ENCODE results near the gene DNM3. TPM values are rescaled to one million over a fixed set of nuclear protein-coding genes. Genes with fewer than 3 reads are reported as not detected.

The DNM3 gene
- total and polyA plus RNA-seq, 2 experiments from 2014 or later: 5.2 to 12.2 TPM

GRCh38 chr1:171912509-171913175, 71.3 kb downstream of the DNM3 start (continued):
- TF ChIP-seq ZNF462 (CRISPR knock-in tag; IDR thresholded peaks at IDR 0.05) (no peak), JUNB (IDR thresholded peaks at IDR 0.05; ENCODE audit: unreplicated experiment) (no peak), ZNF114 (CRISPR knock-in tag; IDR thresholded peaks at IDR 0.05) (no peak), EZH2phosphoT487 (IDR thresholded peaks at IDR 0.05; ENCODE audit: unreplicated experiment) (no peak), EZH2 (IDR thresholded peaks at IDR 0.05; ENCODE audit: low read depth, unreplicated experiment) (no peak), ETS1 (IDR thresholded peaks at IDR 0.05) (no peak)

DNA sequence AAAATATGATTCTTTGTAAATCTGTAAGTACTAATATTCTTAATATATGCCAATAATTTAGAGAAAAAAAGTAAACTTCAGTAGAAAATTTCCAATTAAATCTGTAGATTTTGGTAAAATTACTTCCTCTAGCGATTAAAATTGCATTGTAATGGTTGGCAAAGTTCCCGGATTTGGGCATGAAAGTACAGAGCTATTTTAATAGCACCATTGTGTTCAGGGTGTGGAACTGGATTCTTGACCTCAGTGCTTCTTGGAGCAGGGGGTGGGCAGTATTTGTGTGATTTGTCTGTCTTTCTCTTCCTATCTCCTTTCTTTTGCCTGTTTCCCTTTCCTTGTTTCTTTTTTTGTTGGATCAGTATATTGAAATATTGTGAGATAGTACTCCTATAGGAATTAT, 72.1 kb downstream of the DNM3 start:
- H3K79me2 ChIP-seq (replicated peaks; ENCODE audit: insufficient read depth): no peaks in the 10 kb centered on the region
- Mint-ChIP-seq H3K36me3 (ENCODE audit: low read depth) (no peaks in the 10 kb centered on the region), H3K27ac (no peak overlapping the region), H3K27me3 (ENCODE audit: insufficient read depth, low read depth, poor library complexity) (no peaks in the 10 kb centered on the region), H3K4me3 (no peak overlapping the region), H3K9me3 (no peaks in the 10 kb centered on the region), H3K4me1 (peaks cover 29% of the 10 kb centered on the region)
- H4K20me1 ChIP-seq (replicated peaks; ENCODE audit: insufficient read depth): no peaks in the 10 kb centered on the region
- peaks cover 5% of the 10 kb centered on the region; the same call in 1 of the 2 replicates for H3K9me2 ChIP-seq (ENCODE audit: insufficient read depth)
- no peaks in the 10 kb centered on the region for H3K27me3 ChIP-seq (ENCODE audit: insufficient read depth)
- H3F3A ChIP-seq (replicated peaks; ENCODE audit: low read depth): no peaks in the 10 kb centered on the region; the same call in 1 of the 2 replicates
- no peak for ATAC-seq
- H3K4me2 ChIP-seq: no peak overlapping the region
- H3K27ac ChIP-seq (ENCODE audit: low read depth): no peak overlapping the region
- no peak for DNase-seq (ENCODE audit: low spot score)
- peaks cover 31% of the 10 kb centered on the region for H3K4me1 ChIP-seq (ENCODE audit: insufficient read depth)
- H2AFZ ChIP-seq: no peak overlapping the region
- no peak overlapping the region for H3K4me3 ChIP-seq
- H3K36me3 ChIP-seq (ENCODE audit: insufficient read depth): no peaks in the 10 kb centered on the region
- TF ChIP-seq EZH2 (IDR thresholded peaks at IDR 0.05; ENCODE audit: low read depth, unreplicated experiment) (no peak), NANOG (IDR thresholded peaks at IDR 0.05; ENCODE audit: borderline replicate concordance) (no peak), EZH2phosphoT487 (IDR thresholded peaks at IDR 0.05; ENCODE audit: unreplicated experiment) (no peak)
- TF ChIP-seq, protein P1, sequence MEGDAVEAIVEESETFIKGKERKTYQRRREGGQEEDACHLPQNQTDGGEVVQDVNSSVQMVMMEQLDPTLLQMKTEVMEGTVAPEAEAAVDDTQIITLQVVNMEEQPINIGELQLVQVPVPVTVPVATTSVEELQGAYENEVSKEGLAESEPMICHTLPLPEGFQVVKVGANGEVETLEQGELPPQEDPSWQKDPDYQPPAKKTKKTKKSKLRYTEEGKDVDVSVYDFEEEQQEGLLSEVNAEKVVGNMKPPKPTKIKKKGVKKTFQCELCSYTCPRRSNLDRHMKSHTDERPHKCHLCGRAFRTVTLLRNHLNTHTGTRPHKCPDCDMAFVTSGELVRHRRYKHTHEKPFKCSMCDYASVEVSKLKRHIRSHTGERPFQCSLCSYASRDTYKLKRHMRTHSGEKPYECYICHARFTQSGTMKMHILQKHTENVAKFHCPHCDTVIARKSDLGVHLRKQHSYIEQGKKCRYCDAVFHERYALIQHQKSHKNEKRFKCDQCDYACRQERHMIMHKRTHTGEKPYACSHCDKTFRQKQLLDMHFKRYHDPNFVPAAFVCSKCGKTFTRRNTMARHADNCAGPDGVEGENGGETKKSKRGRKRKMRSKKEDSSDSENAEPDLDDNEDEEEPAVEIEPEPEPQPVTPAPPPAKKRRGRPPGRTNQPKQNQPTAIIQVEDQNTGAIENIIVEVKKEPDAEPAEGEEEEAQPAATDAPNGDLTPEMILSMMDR (conservative IDR thresholded peaks at IDR 0.05; ENCODE audit: low read depth in 2 of 2): no peak
